SK-N-SH treated with all-trans-retinoic acid at 6 μM for 48 hours (cell line): ENCODE results near the gene NFIA.

ENCODE experiments used
- BACH2 ChIP-seq: fragments of 250-450 bp; sonication (Bioruptor Pico); IDR thresholded peaks from 2 replicates; pipeline ENCODE4 v1.9.0; 2021; ENCODE audit warnings: mild to moderate bottlenecking, borderline replicate concordance
- CSRNP3 ChIP-seq: fragments of 250-450 bp; sonication (Bioruptor Pico); IDR thresholded peaks from 2 replicates; pipeline ENCODE4 v1.5.1; 2021; ENCODE audit warnings: mild to moderate bottlenecking, moderate library complexity
- GLIS3 ChIP-seq: fragments of 250-450 bp; sonication (Bioruptor Pico); IDR thresholded peaks from 2 replicates; pipeline ENCODE4 v1.5.0; 2020; ENCODE audit warnings: mild to moderate bottlenecking, moderate library complexity
- OSR1 ChIP-seq: fragments of 250-450 bp; sonication (Bioruptor Pico); IDR thresholded peaks from 2 replicates; pipeline ENCODE4 v1.8.0; 2022; ENCODE audit warnings: moderate library complexity, mild to moderate bottlenecking, inconsistent platforms
- PATZ1 ChIP-seq: fragments of 250-450 bp; sonication (Bioruptor Pico); IDR thresholded peaks from 2 replicates; pipeline ENCODE4 v1.8.0; 2020; ENCODE audit warnings: mild to moderate bottlenecking, moderate library complexity, borderline replicate concordance
- POU6F1 ChIP-seq: fragments of 250-450 bp; sonication (Bioruptor Pico); IDR thresholded peaks from 2 replicates; pipeline ENCODE4 v1.8.0; 2021; ENCODE audit warnings: low read depth, mild to moderate bottlenecking, moderate library complexity, borderline replicate concordance
- TCF4 ChIP-seq: fragments of 250-450 bp; sonication (Bioruptor Pico); IDR thresholded peaks from 2 replicates; pipeline ENCODE4 v1.8.0; 2021; ENCODE audit warnings: mild to moderate bottlenecking, moderate library complexity, borderline replicate concordance
- TOX ChIP-seq: fragments of 250-450 bp; sonication (Bioruptor Pico); IDR thresholded peaks from 2 replicates; pipeline ENCODE4 v1.8.0; 2021; ENCODE audit warnings: mild to moderate bottlenecking, moderate library complexity, borderline replicate concordance
- ZC3H10 ChIP-seq: fragments of 250-450 bp; sonication (Bioruptor Pico); IDR thresholded peaks from 2 replicates; pipeline ENCODE4 v1.5.1; 2021; ENCODE audit warnings: mild to moderate bottlenecking, moderate library complexity
- ZFP30 ChIP-seq: fragments of 450-650 bp; formaldehyde crosslinking; IDR thresholded peaks from 2 replicates; pipeline ENCODE4 v1.5.0; 2022; ENCODE audit warnings: mild to moderate bottlenecking, moderate library complexity

- TF ChIP-seq GLIS3 (CRISPR knock-in tag) (no peak), PATZ1 (CRISPR knock-in tag) (no peak), TOX (CRISPR knock-in tag) (no peak), BACH2 (no peak), OSR1 (CRISPR knock-in tag) (no peak), ZC3H10 (CRISPR knock-in tag) (no peak), ZFP30 (CRISPR knock-in tag) (no peak), POU6F1 (CRISPR knock-in tag) (no peak), CSRNP3 (CRISPR knock-in tag) (no peak), TCF4 (CRISPR knock-in tag) (no peak)
Measured at GRCh38 chr1:61353797-61354406, 271.5 kb downstream of the NFIA start.
